ENCODE results near the gene DBNL. TPM values are rescaled to one million over a fixed set of nuclear protein-coding genes. Genes with fewer than 3 reads are reported as not detected.

The DBNL gene
- total RNA-seq, 3 donors from 2014 or later, result 90.8 to 110 (median 102) TPM

- Histone ChIP-seq H3K4me1 (no peaks in the 10 kb centered on the region), H3K4me3 (peak overlapping the region; percentile 64 to 96 (median 74)), H3K9me3 (no peaks in the 10 kb centered on the region), H3K27ac (peak overlapping the region; percentile 84 to 91), H3K27me3 (no peaks in the 10 kb centered on the region), H3K36me3 (no peaks in the 10 kb centered on the region)
- intact Hi-C loops (cut with DNase I; ENCODE audit: low total_unique reads), result no loop called here
- DNase-seq (ENCODE audit: low spot score in 2 of 2), result peak; percentile 97 to 99
- TF ChIP-seq CTCF (IDR thresholded peaks at IDR 0.05) (no peak), POLR2A (IDR thresholded peaks at IDR 0.05) (peak; percentile 28), POLR2AphosphoS5 (IDR thresholded peaks at IDR 0.05) (peak in 2 of 3 donors; percentile 44 to 76)
These were observed 38.2 kb downstream of the DBNL start for GRCh38 chr7:44082541-44083207.

GRCh38 chr7:44083796-44084195 lies 39.3 kb downstream of the DBNL start:
- Histone ChIP-seq H3K36me3 (no peaks in the 10 kb centered on the region), H3K9me3 (no peaks in the 10 kb centered on the region), H3K4me1 (no peaks in the 10 kb centered on the region), H3K4me3 (no peak overlapping the region), H3K27me3 (no peaks in the 10 kb centered on the region), H3K27ac (peak overlapping the region in 1 of 2 donors; percentile 52)
- intact Hi-C loops (cut with DNase I; ENCODE audit: low total_unique reads), result no loop called here
- DNase-seq (ENCODE audit: low spot score in 2 of 2), result no peak
- TF ChIP-seq POLR2A (IDR thresholded peaks at IDR 0.05), result no peak

GRCh38 chr7:44084701-44085100 lies 40.2 kb downstream of the DBNL start:
- no peaks in the 10 kb centered on the region for H3K4me1 ChIP-seq
- intact Hi-C loops (cut with DNase I; ENCODE audit: low total_unique reads), result no loop called here
- no peaks in the 10 kb centered on the region for H3K27me3 ChIP-seq
- no peak for DNase-seq (ENCODE audit: low spot score in 2 of 2)
- H3K27ac ChIP-seq, result peak overlapping the region in 1 of 2 donors; percentile 11
- no peaks in the 10 kb centered on the region for H3K9me3 ChIP-seq
- no peak overlapping the region for H3K4me3 ChIP-seq
- no peak for TF ChIP-seq CTCF (IDR thresholded peaks at IDR 0.05)
- TF ChIP-seq POLR2A (IDR thresholded peaks at IDR 0.05), result no peak
- no peak for TF ChIP-seq POLR2AphosphoS5 (IDR thresholded peaks at IDR 0.05)
- H3K36me3 ChIP-seq, result no peaks in the 10 kb centered on the region

GRCh38 chr7:44085546-44085945 lies 41.0 kb downstream of the DBNL start:
- H3K36me3 ChIP-seq, result no peaks in the 10 kb centered on the region
- DNase-seq (ENCODE audit: low spot score in 2 of 2), result no peak
- no peak for TF ChIP-seq POLR2A (IDR thresholded peaks at IDR 0.05)
- TF ChIP-seq POLR2AphosphoS5 (IDR thresholded peaks at IDR 0.05), result no peak
- TF ChIP-seq CTCF (IDR thresholded peaks at IDR 0.05), result no peak
- H3K9me3 ChIP-seq, result no peaks in the 10 kb centered on the region
- H3K27me3 ChIP-seq, result no peaks in the 10 kb centered on the region
- H3K27ac ChIP-seq, result peak overlapping the region; percentile 10 to 95
- H3K4me1 ChIP-seq, result no peaks in the 10 kb centered on the region
- intact Hi-C loops (cut with DNase I; ENCODE audit: low total_unique reads), result no loop called here
- H3K4me3 ChIP-seq, result no peak overlapping the region

- no peaks in the 10 kb centered on the region for H3K4me1 ChIP-seq
- DNase-seq (ENCODE audit: low spot score in 2 of 2), result no peak
- TF ChIP-seq POLR2A (IDR thresholded peaks at IDR 0.05), result no peak
- no peaks in the 10 kb centered on the region for H3K27me3 ChIP-seq
- intact Hi-C loops (cut with DNase I; ENCODE audit: low total_unique reads), result no loop called here
- no peaks in the 10 kb centered on the region for H3K9me3 ChIP-seq
- no peaks in the 10 kb centered on the region for H3K36me3 ChIP-seq
- H3K4me3 ChIP-seq, result no peak overlapping the region
- H3K27ac ChIP-seq, result peak overlapping the region; percentile 29 to 95
These were observed 42.1 kb downstream of the DBNL start for GRCh38 chr7:44086627-44087026.

- peak overlapping the region; percentile 79 to 95 for H3K27ac ChIP-seq
- no peaks in the 10 kb centered on the region for H3K9me3 ChIP-seq
- no peak for DNase-seq (ENCODE audit: low spot score in 2 of 2)
- no peaks in the 10 kb centered on the region for H3K4me1 ChIP-seq
- H3K27me3 ChIP-seq, result no peaks in the 10 kb centered on the region
- intact Hi-C loops (cut with DNase I; ENCODE audit: low total_unique reads), result no loop called here
- TF ChIP-seq CTCF (IDR thresholded peaks at IDR 0.05) (no peak), POLR2AphosphoS5 (IDR thresholded peaks at IDR 0.05) (peak in 1 of 3 donors; percentile 12)
- no peaks in the 10 kb centered on the region for H3K36me3 ChIP-seq
- H3K4me3 ChIP-seq, result peak overlapping the region in 1 of 3 donors; percentile 19
These were observed 43.7 kb downstream of the DBNL start for GRCh38 chr7:44087911-44088838.
